Measurements from ENCODE around the gene ELF2. TPM values are rescaled to one million over a fixed set of nuclear protein-coding genes. Genes with fewer than 3 reads are reported as not detected.

The ELF2 gene
- total and polyA plus RNA-seq, 12 donors = 13.3 to 43.5 (median 35.6) TPM

- no peak for ATAC-seq
- H3K36me3 ChIP-seq = no peaks in the 10 kb centered on the region
- 98 to 99% methylated on average over 2 of the region's 2 CpGs for WGBS, 2 donors
- no peak overlapping the region for H3K27ac ChIP-seq
- no peak for DNase-seq
- intact Hi-C loops (cut with DNase I) = no loop called here
- H3K4me3 ChIP-seq = no peak overlapping the region
- TF ChIP-seq CTCF (IDR thresholded peaks at IDR 0.05) = no peak
- H3K27me3 ChIP-seq = no peaks in the 10 kb centered on the region
- H3K9me3 ChIP-seq = peaks cover 0 to 8% (median 0%) of the 10 kb centered on the region in 11 donors
- no peaks in the 10 kb centered on the region for H3K4me1 ChIP-seq
These were observed 169.4 kb downstream of the ELF2 start for GRCh38 chr4:139007640-139008039.

Other genes with a start within 250 kb of the ELF2 start
- 10 to 100 TPM in 3 of 10 donors, 1 to 10 TPM in 7; 5.7 to 16.5 (median 8.2) TPM for gene NOCT, start 161.4 kb downstream of the ELF2 start, total RNA-seq
- 1 to 10 TPM; 2.4 to 2.6 TPM for gene NOCT, start 161.4 kb downstream of the ELF2 start, polyA plus RNA-seq
- gene MGARP, start 103.0 kb upstream of the ELF2 start, total RNA-seq = 1 to 10 TPM in 5 of 10 donors, under 1 TPM in 4, not detected in 1; 0.36 to 2.3 (median 1.1) TPM
- 1 to 10 TPM; 1.5 to 1.7 TPM for gene MGARP, start 103.0 kb upstream of the ELF2 start, polyA plus RNA-seq
- gene NAA15, start 124.3 kb upstream of the ELF2 start, total RNA-seq = 10 to 100 TPM; 26.1 to 45.4 (median 33.7) TPM
- gene NAA15, start 124.3 kb upstream of the ELF2 start, polyA plus RNA-seq = 10 to 100 TPM in 1 of 2 donors, 1 to 10 TPM in 1; 8.2 to 12.0 TPM
- gene NDUFC1, start 125.3 kb upstream of the ELF2 start, total RNA-seq = 100 to 1,000 TPM; 184 to 248 (median 204) TPM
- 100 to 1,000 TPM; 213 to 266 TPM for gene NDUFC1, start 125.3 kb upstream of the ELF2 start, polyA plus RNA-seq